CD14-positive monocyte (primary cell): Measurements from ENCODE around the gene PLCD3. TPM values are rescaled to one million over a fixed set of nuclear protein-coding genes. Genes with fewer than 3 reads are reported as not detected.

Source experiments
- DNase-seq, 3 donors: peaks; one replicate each; pipeline ENCODE4 v3.0.0-alpha.2; 2011 to 2022
- H2AFZ ChIP-seq: 2 replicates; pipeline ENCODE4 v1.6.0; 2012; ENCODE audit warnings: mild to moderate bottlenecking, low read depth, low read length, inconsistent platforms; ENCODE audit not compliant: insufficient read depth, poor library complexity, severe bottlenecking
- H3K27ac ChIP-seq, 2 donors: 1 replicate in 1 of 2; 2 replicates in 1 of 2; pipeline ENCODE4 v1.5.1; 2012 to 2013; ENCODE audit warnings: low read length in 2 of 2, control low read depth in 1 of 2, inconsistent platforms in 1 of 2, low read depth in 1 of 2, mild to moderate bottlenecking in 1 of 2
- H3K27me3 ChIP-seq, 2 donors: one replicate each; pipeline versions ENCODE4 v1.6.0 to v1.6.1; 2011 to 2013; ENCODE audit warnings: low read length in 2 of 2; ENCODE audit not compliant: control insufficient read depth in 2 of 2, insufficient read depth in 2 of 2
- H3K36me3 ChIP-seq, 2 donors: replicated peaks in 1 of 2; 1 replicate in 1 of 2; 2 replicates in 1 of 2; pipeline versions ENCODE4 v1.5.1 to v1.6.1; 2012 to 2013; ENCODE audit warnings: low read length in 2 of 2, control low read depth in 1 of 2, inconsistent platforms in 1 of 2, mild to moderate bottlenecking in 1 of 2; ENCODE audit not compliant: insufficient read depth in 2 of 2, control insufficient read depth in 1 of 2
- H3K4me1 ChIP-seq, 2 donors: 1 replicate in 1 of 2; 2 replicates in 1 of 2; pipeline versions ENCODE4 v1.5.1 to v1.6.1; 2012 to 2013; ENCODE audit warnings: low read length in 2 of 2, control low read depth in 1 of 2, inconsistent platforms in 1 of 2, mild to moderate bottlenecking in 1 of 2, moderate library complexity in 1 of 2; ENCODE audit not compliant: insufficient read depth in 2 of 2, control insufficient read depth in 1 of 2
- H3K4me2 ChIP-seq: replicated peaks from 2 replicates; pipeline ENCODE3; 2012; ENCODE audit warnings: low read length, moderate library complexity, mild to moderate bottlenecking; ENCODE audit not compliant: poor library complexity, severe bottlenecking; ENCODE audit errors: extremely low read depth
- H3K4me3 ChIP-seq, 3 experiments: fragments of 200-600 bp in 1 of 3; sonication (generic) in 1 of 3; replicated peaks in 1 of 3; 1 replicate in 2 of 3; 2 replicates in 1 of 3; pipeline ENCODE4 v1.5.1; 2011 to 2013; ENCODE audit warnings: low read length in 3 of 3, mild to moderate bottlenecking in 3 of 3, control low read depth in 2 of 3, low read depth in 2 of 3, inconsistent platforms in 1 of 3, moderate library complexity in 1 of 3
- H3K79me2 ChIP-seq: 2 replicates; pipeline ENCODE4 v1.6.0; 2012; ENCODE audit warnings: mild to moderate bottlenecking, control low read depth, inconsistent platforms, low read length, moderate library complexity; ENCODE audit not compliant: insufficient read depth
- H3K9ac ChIP-seq: 2 replicates; pipeline ENCODE4 v1.6.0; 2017; ENCODE audit warnings: low read length, mild to moderate bottlenecking; ENCODE audit not compliant: insufficient read depth, poor library complexity, severe bottlenecking
- H3K9me3 ChIP-seq, 2 donors: replicated peaks in 1 of 2; 1 replicate in 1 of 2; 2 replicates in 1 of 2; pipeline versions ENCODE4 v1.5.1 to v1.6.1; 2012 to 2013; ENCODE audit warnings: low read length in 2 of 2, control low read depth in 1 of 2; ENCODE audit not compliant: control insufficient read depth in 1 of 2, insufficient read depth in 1 of 2
- H4K20me1 ChIP-seq: 2 replicates; pipeline ENCODE4 v1.6.0; 2012; ENCODE audit warnings: mild to moderate bottlenecking, low read length, control low read depth, moderate library complexity; ENCODE audit not compliant: insufficient read depth
- H3K27ac Mint-ChIP-seq, 7 donors: one replicate each; pipeline ENCODE4 v1.8.0; 2020; ENCODE audit warnings: mild to moderate bottlenecking in 7 of 7, mixed read lengths in 7 of 7, moderate library complexity in 6 of 7, inconsistent platforms in 2 of 7
- H3K27me3 Mint-ChIP-seq, 3 donors: one replicate each; pipeline ENCODE4 v1.8.0; 2021 to 2022; ENCODE audit warnings: low read depth in 3 of 3, mild to moderate bottlenecking in 3 of 3, mixed read lengths in 3 of 3, moderate library complexity in 3 of 3, inconsistent platforms in 1 of 3
- H3K36me3 Mint-ChIP-seq, 2 donors: one replicate each; pipeline ENCODE4 v1.8.0; 2020; ENCODE audit warnings: mixed read lengths in 2 of 2, inconsistent platforms in 1 of 2, mild to moderate bottlenecking in 1 of 2
- H3K4me1 Mint-ChIP-seq: one replicate; pipeline ENCODE4 v1.8.0; 2020; ENCODE audit warnings: mild to moderate bottlenecking, mixed read lengths
- H3K4me3 Mint-ChIP-seq, 2 donors: one replicate each; pipeline ENCODE4 v1.8.0; 2020; ENCODE audit warnings: mild to moderate bottlenecking in 2 of 2, mixed read lengths in 2 of 2, moderate library complexity in 1 of 2
- H3K9me3 Mint-ChIP-seq, 7 donors: one replicate each; pipeline ENCODE4 v1.8.0; 2020 to 2022; ENCODE audit warnings: mixed read lengths in 7 of 7, mild to moderate bottlenecking in 6 of 7, moderate library complexity in 6 of 7, inconsistent platforms in 2 of 7
- CTCF ChIP-seq: fragments of 200-600 bp; IDR thresholded peaks from one replicate; pipeline ENCODE4 v1.8.0; 2022; ENCODE audit warnings: antibody characterized with exemption, mild to moderate bottlenecking
- WGBS: methylation state at CpG from one replicate; pipeline ENCODE4 v1.1.5; 2013; ENCODE audit warnings: missing lambda C conversion rate; ENCODE audit not compliant: insufficient coverage; 5-methylcytosine and 5-hydroxymethylcytosine counted together
- intact Hi-C, 2 donors: fragments of 100-400 bp; cut with micrococcal nuclease; formaldehyde crosslinking; loops; one replicate each; pipeline versions ENCODE4 v1.15.0 to v1.15.1; 2023
- polyA plus RNA-seq, 3 donors: library from polyadenylated mRNA; depleted of rRNA in 1 of 3; unstranded in 2 of 3; stranded (reverse) in 1 of 3; fragments of 300-500 nt in 2 of 3; fragments of >200 nt in 1 of 3; fragmentation: Illumina TruSeq in 2 of 3; gene quantifications; 1 replicate in 2 of 3; 2 replicates in 1 of 3; pipeline ENCODE4 v1.2.3, GENCODE V29; 2012 to 2021

PLCD3 gene
- polyA plus RNA-seq, 3 donors = 0.97 to 25.8 (median 2.5) TPM

GRCh38 chr17:45111850-45112249, 20.5 kb downstream of the PLCD3 start:
- WGBS = 78% methylated on average over 6 of the region's 11 CpGs
- H3K27ac ChIP-seq = no peak overlapping the region

More at GRCh38 chr17:45111850-45112249, 20.5 kb downstream of the PLCD3 start:
- Histone ChIP-seq H3K9me3 (no peaks in the 10 kb centered on the region), H3K4me2 (no peak overlapping the region), H3K4me3 (no peak overlapping the region), H3K79me2 (no peaks in the 10 kb centered on the region), H4K20me1 (peaks cover 24% of the 10 kb centered on the region), H3K9ac (no peak overlapping the region), H3K36me3 (peaks cover 21 to 25% of the 10 kb centered on the region in 2 donors), H3K4me1 (no peaks in the 10 kb centered on the region), H3K27me3 (no peaks in the 10 kb centered on the region), H2AFZ (no peak overlapping the region)
- Mint-ChIP-seq H3K4me1 (no peaks in the 10 kb centered on the region), H3K27ac (no peak overlapping the region), H3K4me3 (no peak overlapping the region), H3K27me3 (peaks cover 3 to 6% (median 5%) of the 10 kb centered on the region in 3 donors), H3K36me3 (peaks cover 18 to 23% of the 10 kb centered on the region in 2 donors), H3K9me3 (peaks cover 0 to 1% (median 0%) of the 10 kb centered on the region in 7 donors)
- no peak for DNase-seq
- intact Hi-C loops = no loop called here
- no peak for TF ChIP-seq CTCF
